Smooth muscle cell (in vitro differentiated cells): ENCODE results near the gene ESPN. TPM values are rescaled to one million over a fixed set of nuclear protein-coding genes. Genes with fewer than 3 reads are reported as not detected.

Source experiments
- DNase-seq: peaks from one replicate; lab custom pipeline; 2025; ENCODE audit not compliant: unreplicated experiment; lab: John Stamatoyannopoulos, UW
- H2AFZ ChIP-seq: fragments of 200-600 bp; sonication (generic); 2 replicates; pipeline ENCODE4 v1.6.0; 2016; ENCODE audit warnings: antibody characterized with exemption, low read depth, mild to moderate bottlenecking
- H3F3A ChIP-seq: fragments of 200-600 bp; sonication (generic); 2 replicates; pipeline ENCODE4 v1.6.0; 2017; ENCODE audit warnings: antibody characterized with exemption, low read depth
- H3K27ac ChIP-seq: fragments of 200-600 bp; sonication (generic); 2 replicates; pipeline ENCODE4 v1.5.1; 2016; ENCODE audit warnings: low read depth, mild to moderate bottlenecking
- H3K27me3 ChIP-seq: fragments of 200-600 bp; sonication (generic); 2 replicates; pipeline ENCODE4 v1.6.1; 2016; ENCODE audit warnings: low read depth, mild to moderate bottlenecking
- H3K36me3 ChIP-seq: fragments of 200-600 bp; sonication (generic); 2 replicates; pipeline ENCODE4 v1.5.1; 2016; ENCODE audit warnings: low read depth
- H3K4me1 ChIP-seq: fragments of 200-600 bp; sonication (generic); 2 replicates; pipeline ENCODE4 v1.5.1; 2016; ENCODE audit warnings: low read depth
- H3K4me2 ChIP-seq: fragments of 200-600 bp; sonication (generic); 2 replicates; pipeline ENCODE4 v1.6.0; 2016; ENCODE audit warnings: mild to moderate bottlenecking
- H3K4me3 ChIP-seq: fragments of 200-600 bp; sonication (generic); 2 replicates; pipeline ENCODE4 v1.5.1; 2016; ENCODE audit warnings: mild to moderate bottlenecking
- H3K79me2 ChIP-seq: fragments of 200-600 bp; sonication (generic); 2 replicates; pipeline ENCODE4 v1.6.0; 2016; ENCODE audit warnings: low read depth, mild to moderate bottlenecking
- H3K9ac ChIP-seq: fragments of 200-600 bp; sonication (generic); 2 replicates; pipeline ENCODE4 v1.6.0; 2016; ENCODE audit warnings: low read depth
- H3K9me3 ChIP-seq: fragments of 200-600 bp; sonication (generic); replicated peaks from 2 replicates; pipeline ENCODE4 v1.5.1; 2016; ENCODE audit warnings: low read depth
- H4K20me1 ChIP-seq: fragments of 200-600 bp; sonication (generic); 2 replicates; pipeline ENCODE4 v1.6.0; 2016; ENCODE audit warnings: low read depth
- CTCF ChIP-seq: fragments of 200-600 bp; sonication (generic); IDR thresholded peaks from 2 replicates; pipeline ENCODE4 v1.5.1; 2017; ENCODE audit warnings: borderline replicate concordance, mild to moderate bottlenecking, antibody characterized with exemption; ENCODE audit not compliant: insufficient read depth, poor library complexity, severe bottlenecking
- WGBS: methylation state at CpG from one replicate; pipeline ENCODE4 v1.1.7; 2016; ENCODE audit warnings: low lambda C conversion rate; 5-methylcytosine and 5-hydroxymethylcytosine counted together
- polyA plus RNA-seq: library from polyadenylated mRNA; unstranded; fragments of >200 nt; fragmentation: Nextera tagmentation; extraction: Ambion mirVana; gene quantifications from 2 replicates; pipeline ENCODE4 v1.2.1, GENCODE V29; 2016
- total RNA-seq: library from RNA; depleted of rRNA; stranded (reverse); fragments of >200 nt; gene quantifications from 2 replicates; pipeline ENCODE4 v1.2.3, GENCODE V29; 2014

Gene ESPN
- total and polyA plus RNA-seq, 2 experiments from 2014 or later: 1.1 TPM; not detected in 1

- Histone ChIP-seq H3K4me2 (no peak overlapping the region), H3K36me3 (no peaks in the 10 kb centered on the region), H3K27ac (no peak overlapping the region), H3K4me3 (no peak overlapping the region), H3K9me3 (no peaks in the 10 kb centered on the region), H3K79me2 (no peaks in the 10 kb centered on the region), H3F3A (no peaks in the 10 kb centered on the region), H3K27me3 (peaks cover 54% of the 10 kb centered on the region), H3K9ac (no peak overlapping the region), H4K20me1 (no peaks in the 10 kb centered on the region), H3K4me1 (peaks cover 4% of the 10 kb centered on the region), H2AFZ (no peak overlapping the region)
- no peak for TF ChIP-seq CTCF
- no peak for DNase-seq
- WGBS: 59% methylated on average over 4 of the region's 4 CpGs
Measured at GRCh38 chr1:6446665-6447015, 22.1 kb downstream of the ESPN start.

GRCh38 chr1:6447016-6447817 is 22.6 kb downstream of the ESPN start:
- TF ChIP-seq CTCF: no peak
- H3F3A ChIP-seq: no peaks in the 10 kb centered on the region
- H3K36me3 ChIP-seq: no peaks in the 10 kb centered on the region
- no peak for DNase-seq
- H3K9me3 ChIP-seq: no peaks in the 10 kb centered on the region
- peak overlapping the region; percentile 77 for H3K4me2 ChIP-seq
- no peaks in the 10 kb centered on the region for H3K79me2 ChIP-seq
- no peak overlapping the region for H3K27ac ChIP-seq
- no peak overlapping the region for H3K9ac ChIP-seq
- no peaks in the 10 kb centered on the region for H4K20me1 ChIP-seq
- WGBS: 6% methylated on average over 16 of the region's 67 CpGs
- H3K4me3 ChIP-seq: peak overlapping the region; percentile 34
- H2AFZ ChIP-seq: no peak overlapping the region
- peaks cover 4% of the 10 kb centered on the region for H3K4me1 ChIP-seq
- H3K27me3 ChIP-seq: peaks cover 49% of the 10 kb centered on the region

DNA sequence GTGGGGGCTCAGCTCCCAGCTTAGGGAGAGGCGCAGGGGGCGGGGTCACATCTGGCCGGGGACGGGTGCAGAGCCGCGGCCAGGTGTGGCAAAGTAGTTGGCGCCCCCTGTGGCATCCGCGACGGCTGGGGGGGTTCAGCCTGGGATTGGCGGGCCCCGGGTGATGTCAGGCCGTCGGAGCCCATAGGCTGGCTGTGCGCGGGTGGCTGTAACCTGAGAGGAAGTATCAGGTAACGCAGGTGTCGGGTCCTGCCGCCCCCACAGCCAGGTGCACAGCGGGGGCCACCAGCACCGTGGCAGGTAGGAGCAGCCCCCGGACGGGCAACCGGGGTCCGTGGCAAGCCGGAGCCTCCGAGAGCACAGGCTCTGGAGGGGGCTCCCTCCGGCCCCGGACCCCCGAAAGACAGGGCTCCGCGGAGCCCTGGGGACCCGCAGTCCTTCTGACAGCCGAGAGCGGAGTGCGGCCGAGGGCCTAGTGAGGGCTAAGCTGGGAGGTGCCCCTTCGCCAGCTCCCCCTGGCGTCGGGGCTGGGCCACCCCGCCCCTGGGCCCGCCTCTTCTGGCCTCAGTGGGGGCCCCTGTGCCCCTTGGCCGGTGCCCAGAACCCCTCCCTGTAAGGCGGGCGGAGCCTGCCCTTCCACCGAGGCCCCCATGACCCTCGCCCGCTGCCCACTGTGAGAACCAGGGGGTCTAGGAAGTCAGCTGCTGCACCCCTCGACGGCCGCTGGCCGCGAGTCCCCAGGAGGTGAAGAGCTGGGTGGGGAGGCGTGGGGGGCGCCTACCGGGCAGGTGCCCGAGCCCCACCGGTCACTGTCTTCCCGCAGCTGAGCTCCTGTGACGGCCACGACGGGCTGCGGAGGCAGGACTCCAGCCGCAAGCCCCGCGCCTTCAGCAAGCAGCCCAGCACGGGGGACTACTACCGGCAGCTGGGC is 23.5 kb downstream of the ESPN start:
- H2AFZ ChIP-seq: no peak overlapping the region
- H3F3A ChIP-seq: no peaks in the 10 kb centered on the region
- peaks cover 4% of the 10 kb centered on the region for H3K4me1 ChIP-seq
- H3K27me3 ChIP-seq: peaks cover 49% of the 10 kb centered on the region
- no peak for DNase-seq
- no peak for TF ChIP-seq CTCF
- H4K20me1 ChIP-seq: no peaks in the 10 kb centered on the region
- H3K4me3 ChIP-seq: peak overlapping the region; percentile 34
- 3% methylated on average over 56 of the region's 68 CpGs for WGBS
- H3K36me3 ChIP-seq: no peaks in the 10 kb centered on the region
- no peak overlapping the region for H3K27ac ChIP-seq
- no peak overlapping the region for H3K9ac ChIP-seq
- H3K4me2 ChIP-seq: peak overlapping the region; percentile 77
- H3K79me2 ChIP-seq: no peaks in the 10 kb centered on the region
- H3K9me3 ChIP-seq: no peaks in the 10 kb centered on the region
